Calu3 (cell line): Measurements from ENCODE around the gene TRPV6. TPM values are rescaled to one million over a fixed set of nuclear protein-coding genes. Genes with fewer than 3 reads are reported as not detected.
A peak's percentile ranks its signal among the peaks of the same experiment; 100 is the strongest.

ENCODE experiments used
- BruUV-seq: library from RNA; stranded (reverse); fragments of 400-500 nt; replicated peaks from 2 replicates; lab custom pipeline; 2021; lab: Mats Ljungman, UMichigan
- CTCF ChIA-PET: fragments of 300-600 bp; sonication (Branson Sonifier 250); formaldehyde crosslinking; loops from one replicate; lab custom pipeline; 2022; ENCODE audit warnings: antibody characterized with exemption; lab: Charles Lee
- DNase-seq: peaks from one replicate; pipeline ENCODE4 v3.0.0; 2022
- H3K27ac Mint-ChIP-seq: one replicate; pipeline ENCODE4 v1.8.0; 2022; ENCODE audit warnings: mixed read lengths; ENCODE audit not compliant: unreplicated experiment
- H3K27me3 Mint-ChIP-seq: one replicate; pipeline ENCODE4 v1.8.0; 2022; ENCODE audit warnings: mixed read lengths; ENCODE audit not compliant: unreplicated experiment
- H3K36me3 Mint-ChIP-seq: one replicate; pipeline ENCODE4 v1.8.0; 2022; ENCODE audit warnings: mild to moderate bottlenecking, moderate library complexity, mixed read lengths; ENCODE audit not compliant: insufficient read depth, unreplicated experiment
- H3K4me1 Mint-ChIP-seq: one replicate; pipeline ENCODE4 v1.8.0; 2022; ENCODE audit warnings: mild to moderate bottlenecking, low read depth, mixed read lengths; ENCODE audit not compliant: unreplicated experiment
- H3K4me3 Mint-ChIP-seq: one replicate; pipeline ENCODE4 v1.8.0; 2022; ENCODE audit warnings: mild to moderate bottlenecking, low read depth, moderate library complexity, mixed read lengths; ENCODE audit not compliant: unreplicated experiment
- H3K9me3 Mint-ChIP-seq: one replicate; pipeline ENCODE4 v1.8.0; 2022; ENCODE audit warnings: low read depth, mixed read lengths; ENCODE audit not compliant: unreplicated experiment
- CTCF ChIP-seq: fragments of 200-600 bp; IDR thresholded peaks from one replicate; pipeline ENCODE4 v1.8.0; 2022; ENCODE audit warnings: antibody characterized with exemption; ENCODE audit not compliant: unreplicated experiment
- intact Hi-C: fragments of 100-400 bp; cut with micrococcal nuclease; formaldehyde crosslinking; loops from one replicate; pipeline ENCODE4 v1.10.0; 2022; ENCODE audit not compliant: unreplicated experiment
- total RNA-seq: library from RNA; stranded (reverse); gene quantifications from 2 replicates; pipeline ENCODE4 v1.2.3, GENCODE V29; 2022

TRPV6 gene
- total RNA-seq, 1 experiment from 2014 or later: 1.7 TPM

GRCh38 chr7:142866361-142867096 is 19.0 kb downstream of the TRPV6 start:
- peaks cover 77% of the 10 kb centered on the region for H3K27me3 Mint-ChIP-seq

GRCh38 chr7:142865766-142866165 is 19.8 kb downstream of the TRPV6 start:
- Mint-ChIP-seq H3K27ac (no peak overlapping the region), H3K9me3 (no peaks in the 10 kb centered on the region), H3K36me3 (no peaks in the 10 kb centered on the region), H3K4me3 (no peak overlapping the region), H3K27me3 (peaks cover 85% of the 10 kb centered on the region), H3K4me1 (no peaks in the 10 kb centered on the region)
- no TSS peak for BruUV-seq
- CTCF ChIA-PET: interaction anchor here (1.2 to 2.1 kb wide), 8 partner anchors 10 to 262 kb away, joined by 3 to 9 read pairs (median 4); no protein-coding TSS in a partner anchor
- no peak for TF ChIP-seq CTCF
- intact Hi-C loops: no loop called here
- DNase-seq: no peak

More at GRCh38 chr7:142866361-142867096, 19.0 kb downstream of the TRPV6 start:
- no peaks in the 10 kb centered on the region for H3K9me3 Mint-ChIP-seq
- H3K4me1 Mint-ChIP-seq: no peaks in the 10 kb centered on the region
- DNase-seq: peak; percentile 74
- CTCF ChIA-PET: interaction anchor here (1.0 to 2.1 kb wide), 9 partner anchors 11 to 263 kb away, joined by 3 to 9 read pairs (median 4); partner anchors contain the start of gene EPHB6
- H3K27ac Mint-ChIP-seq: no peak overlapping the region
- H3K36me3 Mint-ChIP-seq: no peaks in the 10 kb centered on the region
- no TSS peak for BruUV-seq
- no peak overlapping the region for H3K4me3 Mint-ChIP-seq
- peak; percentile 44 for TF ChIP-seq CTCF
- intact Hi-C loops: no loop called here

GRCh38 chr7:142864980-142865747 is 20.4 kb downstream of the TRPV6 start:
- Mint-ChIP-seq H3K9me3 (no peaks in the 10 kb centered on the region), H3K27ac (no peak overlapping the region), H3K36me3 (no peaks in the 10 kb centered on the region), H3K4me1 (no peaks in the 10 kb centered on the region), H3K27me3 (peaks cover 91% of the 10 kb centered on the region), H3K4me3 (no peak overlapping the region)
- intact Hi-C loops: no loop called here
- BruUV-seq: no TSS peak
- TF ChIP-seq CTCF: no peak
- DNase-seq: no peak
- CTCF ChIA-PET: no interaction called here

GRCh38 chr7:142863891-142864685 is 21.5 kb downstream of the TRPV6 start:
- intact Hi-C loops: no loop called here
- peaks cover 91% of the 10 kb centered on the region for H3K27me3 Mint-ChIP-seq
- H3K4me1 Mint-ChIP-seq: no peaks in the 10 kb centered on the region
- no peaks in the 10 kb centered on the region for H3K36me3 Mint-ChIP-seq
- CTCF ChIA-PET: no interaction called here
- no TSS peak for BruUV-seq
- TF ChIP-seq CTCF: no peak
- H3K27ac Mint-ChIP-seq: no peak overlapping the region
- DNase-seq: no peak
- no peak overlapping the region for H3K4me3 Mint-ChIP-seq
- H3K9me3 Mint-ChIP-seq: no peaks in the 10 kb centered on the region
